ENCODE results near the gene SRRD.

SRRD gene

GRCh38 chr22:26517429-26517828, 33.8 kb downstream of the SRRD start:
- Histone ChIP-seq H3K4me2 (ENCODE audit: low read depth, low read length, poor library complexity, severe bottlenecking) (no peak overlapping the region), H3K4me3 (ENCODE audit: insufficient read depth, low read length, poor library complexity, severe bottlenecking) (no peak overlapping the region), H4K20me1 (ENCODE audit: low read depth, low read length) (no peaks in the 10 kb centered on the region), H3K27ac (ENCODE audit: low read depth, low read length) (no peak overlapping the region), H3K9me2 (replicated peaks; ENCODE audit: insufficient read depth, low read length) (no peaks in the 10 kb centered on the region), H2AFZ (ENCODE audit: low read depth, low read length, severe bottlenecking) (no peak overlapping the region), H3K9me3 (ENCODE audit: insufficient read depth, low read length) (no peaks in the 10 kb centered on the region), H3K36me3 (ENCODE audit: low read length) (no peaks in the 10 kb centered on the region), H3K27me3 (ENCODE audit: low read length) (no peaks in the 10 kb centered on the region), H3K9ac (ENCODE audit: low read length) (no peak overlapping the region), H3K79me2 (ENCODE audit: insufficient read depth, low read length) (no peaks in the 10 kb centered on the region; the same call in 1 of the 2 replicates), H3F3A (ENCODE audit: insufficient read depth) (no peaks in the 10 kb centered on the region)
- TF ChIP-seq CTCF (IDR thresholded peaks at IDR 0.05; ENCODE audit: insufficient read depth, low read length, poor library complexity, severe bottlenecking): no peak
- no peak for TF ChIP-seq EZH2phosphoT487 (conservative IDR thresholded peaks at IDR 0.05; ENCODE audit: low read length)

GRCh38 chr22:26522012-26522411, 38.3 kb downstream of the SRRD start:
- H2AFZ ChIP-seq (ENCODE audit: low read depth, low read length, severe bottlenecking): no peak overlapping the region
- H3K9ac ChIP-seq (ENCODE audit: low read length): no peak overlapping the region
- TF ChIP-seq EZH2phosphoT487 (conservative IDR thresholded peaks at IDR 0.05; ENCODE audit: low read length): no peak
- no peak for TF ChIP-seq CTCF (IDR thresholded peaks at IDR 0.05; ENCODE audit: insufficient read depth, low read length, poor library complexity, severe bottlenecking)
- no peaks in the 10 kb centered on the region for H3K27me3 ChIP-seq (ENCODE audit: low read length)
- H3K9me3 ChIP-seq (ENCODE audit: insufficient read depth, low read length): no peaks in the 10 kb centered on the region
- no peaks in the 10 kb centered on the region for H3K36me3 ChIP-seq (ENCODE audit: low read length)
- H3K79me2 ChIP-seq (ENCODE audit: insufficient read depth, low read length): no peaks in the 10 kb centered on the region
- no peak overlapping the region for H3K4me3 ChIP-seq (ENCODE audit: insufficient read depth, low read length, poor library complexity, severe bottlenecking)
- no peaks in the 10 kb centered on the region for H3K9me2 ChIP-seq (replicated peaks; ENCODE audit: insufficient read depth, low read length)
- H4K20me1 ChIP-seq (ENCODE audit: low read depth, low read length): no peaks in the 10 kb centered on the region
- no peak overlapping the region for H3K27ac ChIP-seq (ENCODE audit: low read depth, low read length)
- H3K4me2 ChIP-seq (ENCODE audit: low read depth, low read length, poor library complexity, severe bottlenecking): no peak overlapping the region
- H3F3A ChIP-seq (ENCODE audit: insufficient read depth): peaks cover 6% of the 10 kb centered on the region; the same call in 1 of the 2 replicates

- no peak overlapping the region for H3K4me2 ChIP-seq (ENCODE audit: low read depth, low read length, poor library complexity, severe bottlenecking)
- TF ChIP-seq CTCF (IDR thresholded peaks at IDR 0.05; ENCODE audit: insufficient read depth, low read length, poor library complexity, severe bottlenecking): no peak
- no peak for TF ChIP-seq EZH2phosphoT487 (conservative IDR thresholded peaks at IDR 0.05; ENCODE audit: low read length)
- no peak overlapping the region for H3K9ac ChIP-seq (ENCODE audit: low read length)
- no peak overlapping the region for H2AFZ ChIP-seq (ENCODE audit: low read depth, low read length, severe bottlenecking)
- no peaks in the 10 kb centered on the region for H3K27me3 ChIP-seq (ENCODE audit: low read length)
- H3K27ac ChIP-seq (ENCODE audit: low read depth, low read length): no peak overlapping the region
- H3K9me3 ChIP-seq (ENCODE audit: insufficient read depth, low read length): no peaks in the 10 kb centered on the region
- no peaks in the 10 kb centered on the region for H3K9me2 ChIP-seq (replicated peaks; ENCODE audit: insufficient read depth, low read length)
- no peaks in the 10 kb centered on the region for H3K36me3 ChIP-seq (ENCODE audit: low read length)
- peaks cover 6% of the 10 kb centered on the region; the same call in 1 of the 2 replicates for H3F3A ChIP-seq (ENCODE audit: insufficient read depth)
- no peak overlapping the region for H3K4me3 ChIP-seq (ENCODE audit: insufficient read depth, low read length, poor library complexity, severe bottlenecking)
- H4K20me1 ChIP-seq (ENCODE audit: low read depth, low read length): no peaks in the 10 kb centered on the region
- H3K79me2 ChIP-seq (ENCODE audit: insufficient read depth, low read length): no peaks in the 10 kb centered on the region
Observed at GRCh38 chr22:26522592-26522991, 38.9 kb downstream of the SRRD start.

All from SU-DHL-6 (cell line).